K562 (cell line): ENCODE measurements around the gene EMILIN3. TPM values are rescaled to one million over a fixed set of nuclear protein-coding genes. Genes with fewer than 3 reads are reported as not detected.

Experiments used
- ATAC-seq: fragments of 200-7000 bp; cut with Tn5 transposase; 3 replicates; pipeline ENCODE4 v1.9.1; 2020; ENCODE audit warnings: moderate library complexity
- BruUV-seq: library from RNA; stranded (reverse); fragments of 400-500 nt; replicated peaks from 2 replicates; lab custom pipeline; 2021; lab: Mats Ljungman, UMichigan
- CTCF ChIA-PET: fragments of 300-600 bp; formaldehyde crosslinking; extraction: SDS; loops from one replicate; lab custom pipeline; 2021; ENCODE audit warnings: low intra/inter-chr PET ratio; lab: Yijun Ruan, JAX
- POLR2A ChIA-PET: fragments of 300-600, 350-650 bp; sonication (Branson Sonifier 250); formaldehyde crosslinking; extraction: SDS; loops from one replicate; lab custom pipeline; 2021; ENCODE audit warnings: antibody characterized with exemption, inconsistent platforms; lab: Yijun Ruan, JAX
- DNase-seq, 4 experiments: peaks; one replicate each; pipeline versions ENCODE4 v3.0.0 to v3.0.0-alpha.2; 2011 to 2018; ENCODE audit warnings: low spot score in 3 of 4, mixed read lengths in 3 of 4; ENCODE audit errors: extremely low read depth in 1 of 4
- FAIRE-seq: peaks from 2 replicates; lab custom pipeline; 2011; peaks lifted over from hg19 to GRCh38; lab: Jason Lieb, UNC
- H2AFZ ChIP-seq: 2 replicates; pipeline ENCODE4 v1.6.0; 2011; ENCODE audit warnings: low read depth, low read length, control low read depth, inconsistent platforms
- H3K27ac ChIP-seq: fragments of 200-600 bp; 3 replicates; pipeline ENCODE4 v1.8.0; 2011; ENCODE audit warnings: low read depth, mild to moderate bottlenecking, control low read depth, inconsistent platforms, low read length, moderate library complexity, mixed read lengths; ENCODE audit errors: extremely low read depth
- H3K27me3 ChIP-seq, 2 experiments: fragments of 300-600 bp in 1 of 2; 2 replicates in 1 of 2; 3 replicates in 1 of 2; pipeline versions ENCODE4 v1.6.0 to v1.8.0; 2011; ENCODE audit warnings: inconsistent platforms in 2 of 2, low read length in 2 of 2, mild to moderate bottlenecking in 1 of 2, mixed read lengths in 1 of 2, moderate library complexity in 1 of 2; ENCODE audit not compliant: control insufficient read depth in 2 of 2, insufficient read depth in 2 of 2
- H3K36me3 ChIP-seq: fragments of 300-600 bp; 3 replicates; pipeline ENCODE4 v1.8.0; 2011; ENCODE audit warnings: mild to moderate bottlenecking, low read length, inconsistent platforms; ENCODE audit not compliant: control insufficient read depth, insufficient read depth
- H3K4me1 ChIP-seq, 2 experiments: fragments of 200-600 bp in 1 of 2; replicated peaks in 1 of 2; 2 replicates in 1 of 2; 3 replicates in 1 of 2; pipeline versions ENCODE4 v1.5.1 to v1.8.0; 2011; ENCODE audit warnings: inconsistent platforms in 2 of 2, low read length in 2 of 2, mild to moderate bottlenecking in 1 of 2, mixed read lengths in 1 of 2, moderate library complexity in 1 of 2; ENCODE audit not compliant: control insufficient read depth in 2 of 2, insufficient read depth in 2 of 2
- H3K4me2 ChIP-seq: 2 replicates; pipeline ENCODE4 v1.6.1; 2011; ENCODE audit warnings: low read length, control low read depth, inconsistent platforms, mixed read lengths; ENCODE audit not compliant: insufficient read depth
- H3K4me3 ChIP-seq: fragments of 200-600 bp; sonication (generic), shearing (Covaris generic); 2 replicates; pipeline ENCODE4 v1.5.1; 2016; ENCODE audit warnings: control low read depth, inconsistent platforms
- H3K79me2 ChIP-seq: fragments of 200-600 bp; 3 replicates; pipeline ENCODE4 v1.8.0; 2011; ENCODE audit warnings: low read length, inconsistent platforms; ENCODE audit not compliant: control insufficient read depth, insufficient read depth
- H3K9ac ChIP-seq, 2 experiments: 2 replicates each; pipeline versions ENCODE4 v1.6.0 to v1.6.1; 2011; ENCODE audit warnings: low read depth in 2 of 2, low read length in 2 of 2, control low read depth in 1 of 2, inconsistent platforms in 1 of 2, mild to moderate bottlenecking in 1 of 2, mixed read lengths in 1 of 2; ENCODE audit not compliant: insufficient read depth in 1 of 2
- H3K9me1 ChIP-seq: one replicate; pipeline ENCODE4 v1.6.0; 2011; ENCODE audit warnings: inconsistent platforms, mild to moderate bottlenecking, low read length, moderate library complexity; ENCODE audit not compliant: control insufficient read depth, insufficient read depth
- H3K9me3 ChIP-seq: replicated peaks from 2 replicates; pipeline ENCODE4 v1.5.1; 2011; ENCODE audit warnings: low read depth, low read length, inconsistent platforms; ENCODE audit not compliant: control insufficient read depth, insufficient read depth
- H4K20me1 ChIP-seq: replicated peaks from 2 replicates; pipeline ENCODE4 v1.6.1; 2011; ENCODE audit warnings: low read length, inconsistent platforms, mixed read lengths; ENCODE audit not compliant: control insufficient read depth, insufficient read depth
- BRF1 ChIP-seq: IDR thresholded peaks from 3 replicates; pipeline ENCODE4 v1.6.1; 2011; ENCODE audit warnings: borderline replicate concordance, mild to moderate bottlenecking; ENCODE audit not compliant: insufficient read length; ENCODE audit errors: extremely low read depth
- DDX20 ChIP-seq: fragments of 450-650 bp; IDR thresholded peaks from 2 replicates; pipeline ENCODE4 v1.6.1; 2016; ENCODE audit warnings: missing genetic modification characterization, low read depth, mild to moderate bottlenecking, missing compliant biosample characterization, moderate library complexity
- EGR1 ChIP-seq: fragments of 450-650 bp; conservative IDR thresholded peaks from 2 replicates; pipeline ENCODE4 v1.6.1; 2017; ENCODE audit warnings: mild to moderate bottlenecking
- ETV5 ChIP-seq: sonication (generic); formaldehyde crosslinking; IDR thresholded peaks from 2 replicates; pipeline ENCODE4 v1.4.0; 2020; ENCODE audit warnings: low read depth, mild to moderate bottlenecking, missing genetic modification reagents
- EZH2 ChIP-seq: IDR thresholded peaks from 2 replicates; pipeline ENCODE4 v1.6.1; 2012; ENCODE audit warnings: low read depth, mild to moderate bottlenecking, inconsistent platforms, low read length, borderline replicate concordance
- GTF2A2 ChIP-seq: IDR thresholded peaks from 2 replicates; pipeline ENCODE4 v1.6.1; 2016; ENCODE audit warnings: mild to moderate bottlenecking, missing genetic modification characterization, missing compliant biosample characterization
- LARP7 ChIP-seq: fragments of 450-650 bp; IDR thresholded peaks from 2 replicates; pipeline ENCODE4 v1.6.1; 2016
- MCM2 ChIP-seq: fragments of 450-650 bp; IDR thresholded peaks from 2 replicates; pipeline ENCODE4 v1.6.1; 2017; ENCODE audit warnings: low read depth, mild to moderate bottlenecking
- NUFIP1 ChIP-seq: fragments of 450-650 bp; IDR thresholded peaks from 2 replicates; pipeline ENCODE4 v1.6.1; 2018; ENCODE audit not compliant: partially characterized antibody
- SIN3A ChIP-seq, 2 experiments: fragments of 150-350 bp in 1 of 2; IDR thresholded peaks; 2 replicates each; pipeline ENCODE4 v1.6.1; 2011 to 2016; ENCODE audit warnings: borderline replicate concordance in 2 of 2, low read depth in 2 of 2, low read length in 2 of 2, mild to moderate bottlenecking in 2 of 2, moderate library complexity in 2 of 2; ENCODE audit not compliant: control insufficient read depth in 1 of 2
- SMARCC2 ChIP-seq: fragments of 450-650 bp; IDR thresholded peaks from 2 replicates; pipeline ENCODE4 v1.6.1; 2017; ENCODE audit warnings: antibody characterized with exemption, moderate library complexity, mild to moderate bottlenecking, low read depth
- WGBS: fragments of 100-300 bp; shearing (Covaris generic); methylation state at CpG from one replicate; pipeline ENCODE4 v1.1.6; 2016; ENCODE audit warnings: low coverage, mixed read lengths; ENCODE audit not compliant: insufficient coverage; ENCODE audit errors: missing lambda C conversion rate; 5-methylcytosine and 5-hydroxymethylcytosine counted together
- in situ Hi-C: fragments of 300-500 bp; cut with MboI; formaldehyde crosslinking; loops from 4 replicates; pipeline ENCODE4 v1.15.0; 2018; ENCODE audit warnings: inconsistent platforms, mixed read lengths
- intact Hi-C: fragments of 100-400 bp; cut with micrococcal nuclease; formaldehyde crosslinking; loops from 2 replicates; pipeline ENCODE4 v1.14.2; 2022
- polyA plus RNA-seq, 8 experiments: library from polyadenylated mRNA; depleted of rRNA in 4 of 8; stranded (reverse) in 5 of 8; unstranded in 3 of 8; fragments of >200 nt; fragmentation: Nextera tagmentation in 2 of 8; fragmentation: Illumina TruSeq in 1 of 8; extraction: Ambion mirVana in 2 of 8; extraction: Trizol in 1 of 8; gene quantifications; 2 replicates each; pipeline versions ENCODE4 v1.2.1 to v1.2.3, GENCODE V29; 2011 to 2014; ENCODE audit warnings: inconsistent platforms in 1 of 8, missing spikeins in 1 of 8
- total RNA-seq, 7 experiments: library from RNA; depleted of rRNA in 6 of 7; stranded (reverse); fragments of >200 nt in 6 of 7; fragmentation: Illumina TruSeq in 2 of 7; extraction: Trizol in 2 of 7; gene quantifications; 2 replicates each; pipeline versions ENCODE4 v1.2.1 to v1.2.3, GENCODE V29; 2011 to 2021; ENCODE audit warnings: low replicate concordance in 1 of 7
- TF ChIP-seq, protein P1 (sequence below): fragments of 250-450 bp; sonication (Bioruptor Pico); IDR thresholded peaks from 2 replicates; pipeline ENCODE4 v1.4.0; 2020; ENCODE audit warnings: mild to moderate bottlenecking, moderate library complexity
- TF ChIP-seq, protein P2 (sequence below): fragments of 250-450 bp; sonication (Bioruptor Pico); IDR thresholded peaks from 2 replicates; pipeline ENCODE4 v1.4.0; 2020
- TF ChIP-seq, protein P3 (sequence below), 2 experiments: fragments of 450-650 bp in 1 of 2; sonication (generic) in 1 of 2; formaldehyde crosslinking in 1 of 2; IDR thresholded peaks in 1 of 2; conservative IDR thresholded peaks in 1 of 2; 2 replicates each; pipeline versions ENCODE4 v1.6.1 to v1.8.1; 2016 to 2023; ENCODE audit warnings: mild to moderate bottlenecking in 2 of 2, moderate library complexity in 2 of 2, inconsistent platforms in 1 of 2, missing genetic modification reagents in 1 of 2
- TF ChIP-seq, protein P4 (sequence below): fragments of 250-450 bp; sonication (Bioruptor Pico); IDR thresholded peaks from 2 replicates; pipeline ENCODE4 v1.5.1; 2021; ENCODE audit warnings: mild to moderate bottlenecking

EMILIN3 gene
- total and polyA plus RNA-seq, 9 of the 15 experiments (the other 6 are each of a cell fraction or from before 2014, with no cell fraction given) = 0.01 to 0.07 TPM; not detected in 7

DNA sequence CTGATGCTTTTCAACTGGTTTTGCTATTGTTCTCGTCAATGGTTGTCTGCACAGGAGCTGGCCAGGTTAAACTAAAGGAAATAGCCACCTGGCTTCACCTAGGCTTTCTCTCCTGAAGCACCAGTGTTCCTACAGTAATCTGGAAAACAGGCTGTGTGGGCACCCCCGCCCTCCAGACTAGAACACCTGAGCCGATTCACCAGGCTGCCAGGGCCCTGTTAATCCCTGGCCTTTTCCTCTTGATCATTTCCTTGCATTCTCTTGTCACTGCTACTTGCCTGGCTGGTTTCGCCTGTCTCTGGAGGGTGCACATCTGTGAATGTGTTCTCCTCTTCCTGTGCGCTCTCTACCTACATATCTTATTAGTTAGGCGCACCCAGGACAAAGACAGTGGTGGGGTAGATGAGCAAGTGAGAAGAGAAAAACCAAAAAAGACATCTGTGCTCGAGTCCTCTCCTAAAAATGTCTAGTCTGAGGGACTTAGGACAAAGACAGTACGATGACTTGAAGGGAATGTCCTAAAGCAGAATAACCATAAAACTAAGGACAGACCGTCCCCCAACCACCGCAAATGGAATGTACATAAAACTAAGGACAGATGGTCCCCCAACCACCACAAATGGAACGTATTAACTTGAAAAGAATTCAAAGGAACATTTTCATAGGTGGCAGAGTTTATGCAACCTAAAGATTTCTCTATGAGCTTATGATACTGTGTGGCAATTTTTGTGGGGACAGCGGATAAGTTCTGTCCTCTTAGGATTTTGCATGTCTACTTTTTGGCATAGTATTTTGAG, 45.9 kb upstream of the EMILIN3 start:
- FAIRE-seq = no peak

More for the DNA sequence above, 45.9 kb upstream of the EMILIN3 start:
- Histone ChIP-seq H3K9ac (no peak overlapping the region), H3K36me3 (peaks cover 89% of the 10 kb centered on the region; the same call in 2 of the 3 replicates), H3K9me1 (no peaks in the 10 kb centered on the region), H3K4me3 (no peak overlapping the region), H3K27ac (no peak overlapping the region), H3K4me2 (no peak overlapping the region), H4K20me1 (no peaks in the 10 kb centered on the region; the same call in 1 of the 2 replicates), H3K79me2 (no peaks in the 10 kb centered on the region), H2AFZ (no peak overlapping the region), H3K9me3 (no peaks in the 10 kb centered on the region), H3K4me1 (peaks cover 0 to 3% of the 10 kb centered on the region in 2 experiments; a peak in 3 of 5 replicates), H3K27me3 (no peaks in the 10 kb centered on the region)
- in situ Hi-C loops (no loop called here), intact Hi-C loops (no loop called here)
- TF ChIP-seq ETV5 = no peak
- TF ChIP-seq EGR1 = no peak
- TF ChIP-seq, protein P1, sequence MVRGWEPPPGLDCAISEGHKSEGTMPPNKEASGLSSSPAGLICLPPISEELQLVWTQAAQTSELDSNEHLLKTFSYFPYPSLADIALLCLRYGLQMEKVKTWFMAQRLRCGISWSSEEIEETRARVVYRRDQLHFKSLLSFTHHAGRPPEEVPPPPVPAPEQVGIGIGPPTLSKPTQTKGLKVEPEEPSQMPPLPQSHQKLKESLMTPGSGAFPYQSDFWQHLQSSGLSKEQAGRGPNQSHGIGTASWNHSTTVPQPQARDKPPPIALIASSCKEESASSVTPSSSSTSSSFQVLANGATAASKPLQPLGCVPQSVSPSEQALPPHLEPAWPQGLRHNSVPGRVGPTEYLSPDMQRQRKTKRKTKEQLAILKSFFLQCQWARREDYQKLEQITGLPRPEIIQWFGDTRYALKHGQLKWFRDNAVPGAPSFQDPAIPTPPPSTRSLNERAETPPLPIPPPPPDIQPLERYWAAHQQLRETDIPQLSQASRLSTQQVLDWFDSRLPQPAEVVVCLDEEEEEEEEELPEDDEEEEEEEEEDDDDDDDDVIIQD (CRISPR knock-in tag) = no peak
- TF ChIP-seq NUFIP1 = no peak
- TF ChIP-seq DDX20 = no peak
- no peak for TF ChIP-seq LARP7
- TF ChIP-seq, protein P2, sequence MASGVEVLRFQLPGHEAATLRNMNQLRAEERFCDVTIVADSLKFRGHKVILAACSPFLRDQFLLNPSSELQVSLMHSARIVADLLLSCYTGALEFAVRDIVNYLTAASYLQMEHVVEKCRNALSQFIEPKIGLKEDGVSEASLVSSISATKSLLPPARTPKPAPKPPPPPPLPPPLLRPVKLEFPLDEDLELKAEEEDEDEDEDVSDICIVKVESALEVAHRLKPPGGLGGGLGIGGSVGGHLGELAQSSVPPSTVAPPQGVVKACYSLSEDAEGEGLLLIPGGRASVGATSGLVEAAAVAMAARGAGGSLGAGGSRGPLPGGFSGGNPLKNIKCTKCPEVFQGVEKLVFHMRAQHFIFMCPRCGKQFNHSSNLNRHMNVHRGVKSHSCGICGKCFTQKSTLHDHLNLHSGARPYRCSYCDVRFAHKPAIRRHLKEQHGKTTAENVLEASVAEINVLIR = no peak
- TF ChIP-seq SMARCC2 = no peak
- TF ChIP-seq GTF2A2 (tag) = no peak
- TF ChIP-seq, protein P3, sequence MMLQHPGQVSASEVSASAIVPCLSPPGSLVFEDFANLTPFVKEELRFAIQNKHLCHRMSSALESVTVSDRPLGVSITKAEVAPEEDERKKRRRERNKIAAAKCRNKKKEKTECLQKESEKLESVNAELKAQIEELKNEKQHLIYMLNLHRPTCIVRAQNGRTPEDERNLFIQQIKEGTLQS (IDR thresholded peaks at IDR 0.05) = no peak
- TF ChIP-seq, protein P3 (CRISPR knock-in tag; conservative IDR thresholded peaks at IDR 0.05) = no peak
- no peak for TF ChIP-seq BRF1
- TF ChIP-seq MCM2 = no peak
- TF ChIP-seq, protein P4, sequence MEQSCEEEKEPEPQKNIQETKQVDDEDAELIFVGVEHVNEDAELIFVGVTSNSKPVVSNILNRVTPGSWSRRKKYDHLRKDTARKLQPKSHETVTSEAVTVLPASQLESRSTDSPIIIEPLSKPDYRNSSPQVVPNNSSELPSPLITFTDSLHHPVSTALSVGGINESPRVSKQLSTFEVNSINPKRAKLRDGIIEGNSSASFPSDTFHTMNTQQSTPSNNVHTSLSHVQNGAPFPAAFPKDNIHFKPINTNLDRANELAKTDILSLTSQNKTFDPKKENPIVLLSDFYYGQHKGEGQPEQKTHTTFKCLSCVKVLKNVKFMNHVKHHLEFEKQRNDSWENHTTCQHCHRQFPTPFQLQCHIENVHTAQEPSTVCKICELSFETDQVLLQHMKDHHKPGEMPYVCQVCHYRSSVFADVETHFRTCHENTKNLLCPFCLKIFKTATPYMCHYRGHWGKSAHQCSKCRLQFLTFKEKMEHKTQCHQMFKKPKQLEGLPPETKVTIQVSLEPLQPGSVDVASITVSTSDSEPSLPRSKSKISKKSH (CRISPR knock-in tag) = no peak
- no peak for TF ChIP-seq SIN3A (IDR thresholded peaks at IDR 0.05; ENCODE audit: borderline replicate concordance in 2 of 2, control insufficient read depth in 1 of 2, low read depth in 2 of 2, low read length in 2 of 2)
- TF ChIP-seq EZH2 = no peak
- POLR2A ChIA-PET = interaction anchor here (1.0 kb wide), 1 partner anchor 13 kb away, joined by 3 read pairs; no protein-coding TSS in a partner anchor
- WGBS = 86% methylated on average over 12 of the region's 12 CpGs
- CTCF ChIA-PET = no interaction called here
- no peak for DNase-seq
- ATAC-seq = no peak
- no TSS peak for BruUV-seq
